ENCODE data around the gene BOLA2B.
"Not testable (repeated sequence)": the region's sequence is repeated elsewhere in the genome, so short reads cannot be mapped to it uniquely, and the experiment has no call there.

BOLA2B gene

DNA sequence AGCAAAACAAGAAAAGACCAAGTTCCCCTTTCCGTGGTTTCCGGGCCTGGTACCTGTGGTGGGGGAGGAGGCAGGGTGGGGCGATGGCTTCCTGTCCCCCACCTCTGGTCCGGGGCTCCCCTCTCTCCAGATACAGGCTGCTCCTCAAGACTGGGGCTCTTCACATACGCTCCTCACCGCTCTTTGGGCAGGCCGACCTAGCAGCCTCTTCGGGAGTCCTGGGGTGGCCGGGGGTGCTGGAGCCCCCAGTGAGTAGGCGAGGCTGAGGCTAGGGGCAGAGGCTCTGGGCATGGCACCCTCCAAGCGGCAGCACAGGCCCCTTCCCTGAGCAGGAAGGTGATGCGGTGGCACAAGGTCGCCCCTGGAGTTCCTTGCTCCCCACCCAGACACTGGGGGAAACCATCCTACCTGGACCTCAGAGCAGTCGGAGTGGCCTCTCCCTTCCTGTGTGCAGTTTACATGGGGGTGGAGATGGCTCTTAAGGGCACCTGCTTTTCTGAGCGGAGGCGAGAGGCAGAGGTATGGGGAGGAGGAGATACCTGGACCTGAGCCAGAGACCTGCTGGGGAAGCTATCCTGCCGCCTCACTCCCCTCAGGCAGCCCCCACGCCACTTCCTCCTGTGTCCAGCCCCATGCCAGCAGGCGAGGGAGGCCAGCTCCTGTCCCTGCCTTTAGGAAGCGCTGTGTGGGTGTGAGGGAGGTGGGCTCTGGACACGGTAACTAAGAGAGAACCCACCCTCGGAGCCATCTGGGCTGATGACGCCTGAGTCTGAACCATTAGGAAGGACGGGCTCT, 9.2 kb downstream of the BOLA2B start:
- peak; percentile 90 for DNase-seq

GRCh38 chr16:30183233-30184095, 10.0 kb downstream of the BOLA2B start, which contains the start of gene CORO1A:
Gene CORO1A (plus strand): TSS chr16:30183602. CDS start chr16:30185210, 1,608 bp downstream.
- DNase-seq, result peak; percentile 92

DNA sequence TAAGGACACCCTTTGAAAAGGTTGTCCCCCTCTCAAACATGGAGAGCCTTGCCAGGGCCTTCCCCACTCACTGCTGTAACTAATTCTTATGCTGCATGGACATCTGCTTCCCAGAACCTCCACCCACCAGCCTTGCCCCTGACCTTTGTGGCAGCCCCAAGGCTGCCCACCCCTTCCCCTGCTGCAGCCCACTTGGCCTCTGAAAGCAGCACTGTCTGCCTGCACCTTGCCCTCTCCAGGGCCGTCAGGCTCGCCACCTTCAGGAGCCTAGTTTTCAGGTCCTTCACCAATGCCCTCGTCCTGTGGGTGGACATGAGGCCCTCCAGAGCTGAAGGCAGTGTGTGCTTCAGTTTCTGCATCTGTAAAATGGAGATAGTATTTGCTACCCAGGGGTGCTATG, 12.7 kb downstream of the BOLA2B start:
- no peak for DNase-seq

DNA sequence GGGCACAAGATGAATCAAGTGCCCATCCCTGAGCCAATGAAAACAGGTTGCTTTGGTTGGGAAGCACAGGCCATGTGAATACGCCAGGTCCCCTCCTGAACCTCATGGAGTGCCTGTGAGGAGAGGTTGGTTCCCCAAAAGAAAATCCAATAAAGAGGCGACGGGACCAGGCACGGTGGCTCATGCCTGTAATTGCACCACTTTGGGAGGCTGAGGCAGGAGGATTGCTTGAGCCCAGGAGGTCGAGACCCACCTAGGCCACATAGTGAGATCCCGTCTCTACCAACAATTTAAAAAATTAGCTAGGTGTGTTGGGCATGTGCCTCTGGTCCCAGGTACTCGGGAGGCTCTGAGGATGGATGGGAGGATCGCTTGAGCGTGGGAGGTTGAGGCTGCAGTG, 13.5 kb downstream of the BOLA2B start:
- DNase-seq, result no peak

DNA sequence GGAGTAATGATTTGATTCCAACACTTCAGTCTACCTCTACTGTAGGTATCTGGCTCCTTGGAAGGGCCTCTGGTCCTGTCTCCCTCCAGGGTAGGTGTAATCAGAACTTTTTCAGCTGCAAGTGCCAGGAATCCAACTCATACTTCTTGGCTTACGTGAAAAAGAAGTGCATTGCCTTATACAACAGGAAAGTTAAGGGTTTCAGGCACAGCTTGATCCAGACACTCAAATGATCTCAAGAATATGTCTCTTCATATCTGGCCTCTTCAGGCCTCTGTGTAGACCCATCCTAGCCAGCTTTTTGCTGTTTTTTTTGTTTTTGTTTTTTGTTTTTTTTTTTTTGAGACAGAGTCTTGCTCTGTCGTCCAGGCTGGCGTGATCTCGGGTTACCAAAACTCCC, 14.3 kb downstream of the BOLA2B start:
- DNase-seq, result no peak

DNA sequence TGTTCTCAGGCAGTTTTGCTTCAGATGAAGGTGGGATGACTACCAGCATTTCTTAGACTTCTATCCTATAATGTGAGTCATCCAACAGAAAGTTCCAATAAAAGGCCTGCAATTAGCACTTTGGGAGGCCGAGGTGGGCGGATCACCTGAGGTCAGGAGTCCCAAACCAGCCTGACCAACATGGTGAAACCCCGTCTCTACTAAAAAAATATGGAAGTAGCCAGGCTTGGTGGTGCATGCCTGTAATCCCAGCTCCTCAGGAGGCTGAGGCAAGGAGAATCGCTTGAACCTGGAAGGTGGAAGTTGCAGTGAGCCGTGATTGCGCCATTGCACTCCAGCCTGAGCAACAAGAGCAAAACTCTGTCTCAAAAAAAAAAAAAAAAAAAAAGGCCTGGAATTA, 16.6 kb downstream of the BOLA2B start:
- DNase-seq, result not testable (repeated sequence)

- no peak for DNase-seq
These were observed 20.4 kb downstream of the BOLA2B start for GRCh38 chr16:30173054-30173453.

GRCh38 chr16:30170145-30170544, 23.3 kb downstream of the BOLA2B start:
- not testable (repeated sequence) for DNase-seq

DNA sequence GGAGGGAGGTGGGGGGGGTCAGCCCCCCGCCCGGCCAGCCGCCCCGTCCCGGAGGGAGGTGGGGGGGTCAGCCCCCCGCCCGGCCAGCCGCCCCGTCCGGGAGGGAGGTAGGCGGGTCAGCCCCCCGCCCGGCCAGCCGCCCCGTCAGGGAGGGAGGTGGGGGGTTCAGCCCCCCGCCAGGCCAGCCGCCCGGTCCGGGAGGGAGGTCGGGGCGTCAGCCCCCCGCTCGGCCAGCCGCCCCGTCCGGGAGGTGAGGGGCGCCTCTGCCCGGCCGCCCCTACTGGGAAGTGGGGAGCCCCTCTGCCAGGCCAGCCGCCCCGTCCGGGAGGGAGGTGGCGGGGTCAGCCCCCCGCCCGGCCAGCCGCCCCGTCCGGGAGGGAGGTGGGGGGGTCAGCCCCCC, 24.1 kb downstream of the BOLA2B start:
- DNase-seq, result not testable (repeated sequence)

DNA sequence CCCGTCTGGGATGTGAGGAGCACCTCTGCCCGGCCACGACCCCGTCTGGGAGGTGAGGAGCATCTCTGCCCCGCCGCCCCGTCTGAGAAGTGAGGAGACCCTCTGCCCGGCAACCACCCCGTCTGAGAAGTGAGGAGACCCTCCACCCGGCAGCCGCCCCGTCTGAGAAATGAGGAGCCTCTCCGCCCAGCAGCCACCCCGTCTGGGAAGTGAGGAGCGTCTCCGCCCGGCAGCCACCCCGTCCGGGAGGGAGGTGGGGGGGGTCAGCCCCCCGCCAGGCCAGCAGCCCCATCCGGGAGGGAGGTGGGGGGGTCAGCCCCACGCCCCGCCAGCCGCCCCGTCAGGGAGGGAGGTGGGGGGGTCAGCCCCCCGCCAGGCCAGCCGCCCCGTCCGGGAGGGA, 24.7 kb downstream of the BOLA2B start:
- not testable (repeated sequence) for DNase-seq

- DNase-seq, result no peak
These were observed 27.1 kb downstream of the BOLA2B start for GRCh38 chr16:30166202-30166902.

- no peak for DNase-seq
These were observed 29.9 kb downstream of the BOLA2B start for GRCh38 chr16:30163538-30163937.

- no peak for DNase-seq
These were observed 36.3 kb downstream of the BOLA2B start for GRCh38 chr16:30157214-30157613.

DNA sequence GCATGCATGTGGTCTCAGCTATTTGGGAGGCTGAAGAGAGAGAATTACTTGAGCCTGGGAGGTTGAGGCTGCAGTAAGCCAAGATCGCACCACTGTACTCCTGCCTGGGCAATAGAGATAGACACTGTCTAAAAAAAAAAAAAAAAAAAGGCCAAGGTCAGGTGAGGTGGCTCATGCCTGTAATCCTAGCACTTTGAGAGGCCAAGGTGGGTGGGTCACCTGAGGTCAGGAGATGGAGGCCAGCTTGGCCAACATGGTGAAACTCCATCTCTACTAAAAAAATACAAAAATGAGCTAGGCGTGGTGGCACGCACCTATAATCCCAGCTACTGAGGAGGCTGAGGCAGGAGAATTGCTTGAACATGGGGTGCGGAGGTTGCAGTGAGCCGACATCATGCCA, 38.3 kb downstream of the BOLA2B start:
- DNase-seq, result no peak

DNA sequence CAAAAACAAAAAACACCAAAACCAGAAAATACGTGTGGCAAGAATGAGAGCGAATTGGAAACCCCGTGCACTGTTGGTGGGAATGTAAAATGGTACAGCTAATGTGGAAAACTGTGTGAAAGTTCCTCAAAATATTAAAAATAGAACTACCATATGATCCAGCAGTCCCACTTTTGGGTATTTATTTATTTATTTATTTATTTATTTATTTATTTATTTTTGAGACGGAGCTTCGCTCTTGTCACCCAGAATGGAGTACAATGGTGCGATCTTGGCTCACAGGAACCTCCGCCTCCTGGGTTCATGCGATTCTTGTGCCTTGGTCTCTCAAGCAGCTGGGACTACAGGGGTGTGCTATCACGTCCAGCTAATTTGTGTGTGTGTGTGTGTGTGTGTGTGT, 40.9 kb downstream of the BOLA2B start:
- no peak for DNase-seq

- DNase-seq, result no peak
These were observed 42.4 kb downstream of the BOLA2B start for GRCh38 chr16:30151091-30151490.

- DNase-seq, result no peak
These were observed 44.1 kb downstream of the BOLA2B start for GRCh38 chr16:30149250-30149930.

GRCh38 chr16:30147843-30148510, 45.5 kb downstream of the BOLA2B start:
- no peak for DNase-seq

DNA sequence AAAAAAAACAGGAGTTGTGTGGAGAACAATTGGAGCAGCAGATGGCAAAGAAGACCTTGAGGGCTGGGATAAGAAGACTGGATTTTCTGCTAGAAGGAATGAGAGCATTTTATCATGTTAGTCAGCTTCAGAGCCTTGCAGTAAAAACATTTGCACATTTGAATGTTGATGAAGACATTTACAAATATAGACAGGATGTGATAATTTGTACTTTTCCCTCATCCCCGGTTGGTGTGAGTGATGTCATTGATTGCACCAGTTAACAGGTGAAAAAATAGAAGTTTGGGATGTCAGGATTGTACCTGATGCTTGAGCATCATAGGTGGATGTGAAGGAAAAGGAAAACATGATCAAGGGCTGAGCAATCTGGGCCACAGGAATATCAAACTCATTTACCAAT, 47.8 kb downstream of the BOLA2B start:
- no peak for DNase-seq

GRCh38 chr16:30144917-30145316, 48.5 kb downstream of the BOLA2B start:
- DNase-seq, result no peak

DNA sequence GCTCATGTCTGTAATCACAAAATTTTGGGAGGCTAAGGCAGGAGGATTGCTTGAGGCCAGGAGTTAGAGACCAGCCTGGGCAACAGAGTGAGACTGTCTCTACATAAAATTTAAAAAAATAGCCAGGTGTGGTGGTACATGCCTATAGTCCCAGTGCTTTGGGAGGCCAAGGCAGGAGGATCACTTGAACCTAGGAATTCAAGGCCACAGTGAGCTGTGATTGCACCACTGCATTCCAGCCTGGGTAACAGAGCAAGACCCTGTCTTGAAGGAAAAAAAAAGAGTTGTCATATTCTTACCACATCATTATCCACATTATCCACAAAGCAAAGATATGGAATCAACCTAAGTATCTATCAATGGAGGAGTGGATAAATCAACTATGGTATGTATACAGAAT, 49.4 kb downstream of the BOLA2B start:
- no peak for DNase-seq

- DNase-seq, result no peak
These were observed 50.1 kb downstream of the BOLA2B start for GRCh38 chr16:30143347-30143702.
